GM18873 (cell line): Measurements from ENCODE around the gene GAL3ST1.

Experiments
- ATAC-seq: cut with Tn5 transposase; IDR thresholded peaks from one replicate; pipeline ENCODE4 v1.9.1; 2021; ENCODE audit warnings: mild to moderate bottlenecking, moderate library complexity, moderate number of reproducible peaks; ENCODE audit not compliant: unreplicated experiment, low FRiP score

GAL3ST1 gene

GRCh38 chr22:30538280-30538679 is 36.2 kb downstream of the GAL3ST1 start:
- ATAC-seq = no peak

- ATAC-seq = no peak
Observed at GRCh38 chr22:30537083-30537731, 37.3 kb downstream of the GAL3ST1 start.

GRCh38 chr22:30535182-30535581 is 39.3 kb downstream of the GAL3ST1 start:
- no peak for ATAC-seq

- no peak for ATAC-seq
Observed at GRCh38 chr22:30531651-30532608, 42.5 kb downstream of the GAL3ST1 start.

GRCh38 chr22:30526656-30527055 is 47.8 kb downstream of the GAL3ST1 start:
- no peak for ATAC-seq

- no peak for ATAC-seq
Observed at GRCh38 chr22:30523646-30524489, 50.6 kb downstream of the GAL3ST1 start.

GRCh38 chr22:30521368-30522156 is 52.9 kb downstream of the GAL3ST1 start:
- no peak for ATAC-seq

GRCh38 chr22:30519842-30520425 is 54.5 kb downstream of the GAL3ST1 start:
- ATAC-seq = no peak

- ATAC-seq = no peak
Observed at GRCh38 chr22:30516731-30517130, 57.7 kb downstream of the GAL3ST1 start.

GRCh38 chr22:30516273-30516672 is 58.2 kb downstream of the GAL3ST1 start:
- ATAC-seq = no peak

- no peak for ATAC-seq
Observed at GRCh38 chr22:30514252-30514651, 60.2 kb downstream of the GAL3ST1 start.

- no peak for ATAC-seq
Observed at GRCh38 chr22:30513462-30513861, 61.0 kb downstream of the GAL3ST1 start.

GRCh38 chr22:30511911-30512310 is 62.6 kb downstream of the GAL3ST1 start:
- ATAC-seq = no peak

GRCh38 chr22:30511109-30511508 is 63.4 kb downstream of the GAL3ST1 start:
- no peak for ATAC-seq

GRCh38 chr22:30508216-30508615 is 66.2 kb downstream of the GAL3ST1 start:
- no peak for ATAC-seq

- ATAC-seq = no peak
Observed at GRCh38 chr22:30507670-30508069, 66.8 kb downstream of the GAL3ST1 start.

GRCh38 chr22:30506507-30506968 is 67.9 kb downstream of the GAL3ST1 start:
- ATAC-seq = no peak
